HG03439 (cell line): ENCODE data around the gene PSMD9.
"Not testable (repeated sequence)": the region's sequence is repeated elsewhere in the genome, so short reads cannot be mapped to it uniquely, and the experiment has no call there.

Source experiments
- ATAC-seq: cut with Tn5 transposase; IDR thresholded peaks from one replicate; pipeline ENCODE4 v1.9.1; 2021; ENCODE audit warnings: mild to moderate bottlenecking, moderate library complexity; ENCODE audit not compliant: unreplicated experiment

PSMD9 gene

GRCh38 chr12:121888478-121889273 is at the start of gene PSMD9:
Gene PSMD9, plus strand, starts transcription at chr12:121888790. Its CDS starts 67 bp downstream, at chr12:121888857.
- peak; percentile 95 for ATAC-seq

GRCh38 chr12:121839106-121839992 is 49.2 kb upstream of the PSMD9 start:
- ATAC-seq, result peak; percentile 91

- no peak for ATAC-seq
These were observed 48.4 kb upstream of the PSMD9 start for GRCh38 chr12:121839993-121840761.

GRCh38 chr12:121843236-121843982 is 45.2 kb upstream of the PSMD9 start:
- no peak for ATAC-seq

GRCh38 chr12:121845701-121846100 is 42.9 kb upstream of the PSMD9 start:
- ATAC-seq, result no peak

GRCh38 chr12:121849211-121849610 is 39.4 kb upstream of the PSMD9 start:
- no peak for ATAC-seq

- ATAC-seq, result no peak
These were observed 38.9 kb upstream of the PSMD9 start for GRCh38 chr12:121849665-121850064.

GRCh38 chr12:121852392-121852791 is 36.2 kb upstream of the PSMD9 start:
- not testable (repeated sequence) for ATAC-seq

GRCh38 chr12:121857322-121858246 is 31.0 kb upstream of the PSMD9 start:
- no peak for ATAC-seq

GRCh38 chr12:121858318-121858661 is 30.3 kb upstream of the PSMD9 start:
- no peak for ATAC-seq

- ATAC-seq, result no peak
These were observed 29.7 kb upstream of the PSMD9 start, which contains the start of gene HPD for GRCh38 chr12:121858662-121859572. Gene HPD, minus strand, starts transcription at chr12:121858859. Its CDS starts 36 bp downstream, at chr12:121858823.

- no peak for ATAC-seq
These were observed 28.3 kb upstream of the PSMD9 start for GRCh38 chr12:121860257-121860656.

GRCh38 chr12:121860699-121861098 is 27.9 kb upstream of the PSMD9 start:
- ATAC-seq, result not testable (repeated sequence)

- no peak for ATAC-seq
These were observed 26.8 kb upstream of the PSMD9 start for GRCh38 chr12:121861636-121862254.

- ATAC-seq, result no peak
These were observed 22.3 kb upstream of the PSMD9 start for GRCh38 chr12:121866331-121866730.

- not testable (repeated sequence) for ATAC-seq
These were observed 19.4 kb upstream of the PSMD9 start for GRCh38 chr12:121869229-121869628.

- no peak for ATAC-seq
These were observed 17.1 kb upstream of the PSMD9 start for GRCh38 chr12:121871467-121871866.
